ENCODE measurements around the gene LEMD2. TPM values are rescaled to one million over a fixed set of nuclear protein-coding genes. Genes with fewer than 3 reads are reported as not detected.

LEMD2 gene
- polyA plus RNA-seq, 2 of the 4 experiments (the other 2 are of a cell fraction), result 43.2 to 48.8 TPM

GRCh38 chr6:33731035-33731434 lies 57.9 kb downstream of the LEMD2 start:
- no peak for ATAC-seq
- DNase-seq (ENCODE audit: low read depth in 1 of 2, low spot score in 1 of 2), result no peak
- Histone ChIP-seq H3K27ac (no peak overlapping the region; a peak in 1 of 6 replicates), H3K4me1 (no peaks in the 10 kb centered on the region), H3K4me3 (no peak overlapping the region), H3K9me3 (no peaks in the 10 kb centered on the region), H3K4me2 (no peak overlapping the region)
- POLR2A ChIA-PET, result no interaction called here
- WGBS (ENCODE audit: missing lambda C conversion rate), result 58% methylated on average over 7 of the region's 7 CpGs
- CTCF ChIA-PET, result interaction anchor here (0.6 to 2.1 kb wide), 4 partner anchors 13 to 685 kb away, joined by 3 to 10 read pairs (median 5); partner anchors contain the start of gene UQCC2
- TF ChIP-seq ZSCAN20 (CRISPR knock-in tag; IDR thresholded peaks at IDR 0.05) (no peak), HEYL (CRISPR knock-in tag; IDR thresholded peaks at IDR 0.05) (no peak), EHF (CRISPR knock-in tag; IDR thresholded peaks at IDR 0.05) (no peak)
- no peak for FAIRE-seq

GRCh38 chr6:33730611-33731010 lies 58.3 kb downstream of the LEMD2 start:
- no peaks in the 10 kb centered on the region for H3K9me3 ChIP-seq
- DNase-seq (ENCODE audit: low read depth in 1 of 2, low spot score in 1 of 2) (no peak), ATAC-seq (no peak), FAIRE-seq (no peak)
- WGBS (ENCODE audit: missing lambda C conversion rate), result 80% methylated on average over 10 of the region's 10 CpGs
- H3K4me3 ChIP-seq, result no peak overlapping the region
- POLR2A ChIA-PET, result no interaction called here
- TF ChIP-seq KDM5A (IDR thresholded peaks at IDR 0.05) (no peak), NFE2L2 (conservative IDR thresholded peaks at IDR 0.05; ENCODE audit: low read length) (no peak), MYC (IDR thresholded peaks at IDR 0.05; ENCODE audit: borderline replicate concordance, low read length) (no peak), ZC3H11A (IDR thresholded peaks at IDR 0.05) (no peak), FOSB (CRISPR knock-in tag; IDR thresholded peaks at IDR 0.05) (no peak), CHD4 (IDR thresholded peaks at IDR 0.05; ENCODE audit: borderline replicate concordance) (no peak), KDM1A (IDR thresholded peaks at IDR 0.05; ENCODE audit: low read depth) (no peak), EP300 (IDR thresholded peaks at IDR 0.05) (no peak), HOXB5 (CRISPR knock-in tag; IDR thresholded peaks at IDR 0.05) (no peak)
- TF ChIP-seq, protein P1, sequence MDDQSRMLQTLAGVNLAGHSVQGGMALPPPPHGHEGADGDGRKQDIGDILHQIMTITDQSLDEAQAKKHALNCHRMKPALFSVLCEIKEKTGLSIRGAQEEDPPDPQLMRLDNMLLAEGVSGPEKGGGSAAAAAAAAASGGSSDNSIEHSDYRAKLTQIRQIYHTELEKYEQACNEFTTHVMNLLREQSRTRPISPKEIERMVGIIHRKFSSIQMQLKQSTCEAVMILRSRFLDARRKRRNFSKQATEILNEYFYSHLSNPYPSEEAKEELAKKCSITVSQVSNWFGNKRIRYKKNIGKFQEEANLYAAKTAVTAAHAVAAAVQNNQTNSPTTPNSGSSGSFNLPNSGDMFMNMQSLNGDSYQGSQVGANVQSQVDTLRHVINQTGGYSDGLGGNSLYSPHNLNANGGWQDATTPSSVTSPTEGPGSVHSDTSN (IDR thresholded peaks at IDR 0.05), result no peak
- H3K27ac ChIP-seq, result no peak overlapping the region; a peak in 1 of 6 replicates
- CTCF ChIA-PET, result interaction anchor here (0.8 to 2.1 kb wide), 2 partner anchors 15 to 19 kb away, joined by 4 to 10 read pairs; partner anchors contain the start of gene UQCC2
- no peaks in the 10 kb centered on the region for H3K4me1 ChIP-seq
- H3K4me2 ChIP-seq, result no peak overlapping the region

GRCh38 chr6:33729059-33729458 lies 59.9 kb downstream of the LEMD2 start:
- 62% methylated on average over 5 of the region's 6 CpGs for WGBS (ENCODE audit: missing lambda C conversion rate)

More at GRCh38 chr6:33729059-33729458, 59.9 kb downstream of the LEMD2 start:
- no peak overlapping the region for H3K4me2 ChIP-seq
- TF ChIP-seq CHD4 (IDR thresholded peaks at IDR 0.05; ENCODE audit: borderline replicate concordance), result no peak
- no peak for TF ChIP-seq ELK1 (IDR thresholded peaks at IDR 0.05; ENCODE audit: low read depth, low read length)
- TF ChIP-seq CBX8 (IDR thresholded peaks at IDR 0.05), result no peak
- no peak for TF ChIP-seq RARB (CRISPR knock-in tag; IDR thresholded peaks at IDR 0.05)
- no peak for TF ChIP-seq KDM1A (IDR thresholded peaks at IDR 0.05; ENCODE audit: low read depth)
- no peak for TF ChIP-seq HDAC2 (IDR thresholded peaks at IDR 0.05)
- no peak for TF ChIP-seq ESRRA (IDR thresholded peaks at IDR 0.05; ENCODE audit: borderline replicate concordance, low read length)
- no peak for TF ChIP-seq RNF2 (IDR thresholded peaks at IDR 0.05; ENCODE audit: borderline replicate concordance, low read depth)
- no peak for TF ChIP-seq FOSL2 (IDR thresholded peaks at IDR 0.05)
- no peak for TF ChIP-seq FOSL2 (CRISPR knock-in tag; IDR thresholded peaks at IDR 0.05)
- no peak for TF ChIP-seq HES2 (IDR thresholded peaks at IDR 0.05)
- TF ChIP-seq, protein P2, sequence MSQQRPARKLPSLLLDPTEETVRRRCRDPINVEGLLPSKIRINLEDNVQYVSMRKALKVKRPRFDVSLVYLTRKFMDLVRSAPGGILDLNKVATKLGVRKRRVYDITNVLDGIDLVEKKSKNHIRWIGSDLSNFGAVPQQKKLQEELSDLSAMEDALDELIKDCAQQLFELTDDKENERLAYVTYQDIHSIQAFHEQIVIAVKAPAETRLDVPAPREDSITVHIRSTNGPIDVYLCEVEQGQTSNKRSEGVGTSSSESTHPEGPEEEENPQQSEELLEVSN (IDR thresholded peaks at IDR 0.05; ENCODE audit: borderline replicate concordance, low read depth), result no peak
- TF ChIP-seq SREBF2 (IDR thresholded peaks at IDR 0.05), result no peak
- DNase-seq (ENCODE audit: low read depth in 1 of 2, low spot score in 1 of 2), result no peak
- no peaks in the 10 kb centered on the region for H3K4me1 ChIP-seq
- no peaks in the 10 kb centered on the region for H3K9me3 ChIP-seq
- no peak for ATAC-seq
- CTCF ChIA-PET, result interaction anchor here (1.5 to 1.9 kb wide), 2 partner anchors 42 to 144 kb away, joined by 3 to 4 read pairs; no protein-coding TSS in a partner anchor
- no peak overlapping the region for H3K27ac ChIP-seq
- no peak overlapping the region for H3K4me3 ChIP-seq
- POLR2A ChIA-PET, result no interaction called here
- no peak for FAIRE-seq

Measured in A549 (cell line).